SU-DHL-6 (cell line): Measurements from ENCODE around the gene AMPD3.

Experiments used
- EZH2phosphoT487 ChIP-seq: fragments of 200-600 bp; sonication (generic), shearing (Covaris generic); conservative IDR thresholded peaks from 2 replicates; pipeline ENCODE4 v1.6.1; 2018; ENCODE audit warnings: mild to moderate bottlenecking, antibody characterized with exemption, low read length, moderate library complexity, mixed read lengths
- TF ChIP-seq, protein P1 (sequence below): fragments of 200-600 bp; sonication (generic); IDR thresholded peaks from one replicate; pipeline ENCODE4 v1.5.1; 2017; ENCODE audit warnings: antibody characterized with exemption, mild to moderate bottlenecking, low read length, moderate library complexity; ENCODE audit not compliant: insufficient read depth, poor library complexity, severe bottlenecking

DNA sequence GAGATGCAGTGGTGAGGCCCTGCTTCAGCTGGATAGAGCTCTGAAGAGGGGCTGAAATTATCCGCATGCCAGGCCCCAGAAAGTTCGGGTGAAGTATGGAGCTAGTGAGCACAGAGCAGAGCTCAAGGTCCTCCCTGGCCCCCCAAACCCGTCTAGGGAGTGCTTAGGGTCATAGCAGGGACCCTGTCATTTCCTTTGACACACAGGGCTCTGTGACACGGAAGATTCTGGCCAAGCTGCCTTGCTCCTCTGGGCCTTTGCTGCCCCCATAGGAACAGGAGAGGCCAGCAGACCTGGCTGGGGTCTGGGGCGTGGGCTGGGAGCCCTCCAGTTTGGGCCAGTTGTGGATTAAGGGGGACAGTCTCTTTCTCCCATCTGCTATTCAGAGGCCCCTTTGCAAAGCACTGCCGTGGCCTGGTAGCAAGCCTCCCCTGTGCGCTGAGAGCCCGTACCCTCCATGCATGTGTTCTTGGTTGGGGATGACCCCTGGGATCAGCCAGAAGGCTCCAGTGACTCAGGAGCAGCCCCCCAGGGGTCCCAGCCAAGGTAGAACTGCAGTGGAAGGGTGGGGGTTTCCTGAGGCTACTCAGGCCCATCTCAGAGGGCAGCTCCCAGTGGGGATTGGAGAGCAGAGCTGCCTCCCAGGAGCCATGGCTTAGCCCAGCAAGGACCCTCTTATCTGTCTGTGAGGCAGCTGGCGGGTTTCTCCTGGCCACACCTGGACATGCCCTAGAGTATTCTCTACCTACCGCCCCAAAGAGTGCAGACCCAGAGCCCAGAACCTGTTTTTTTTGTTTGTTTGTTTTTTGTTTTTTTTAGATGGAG, 43.6 kb downstream of the AMPD3 start:
- TF ChIP-seq, protein P1, sequence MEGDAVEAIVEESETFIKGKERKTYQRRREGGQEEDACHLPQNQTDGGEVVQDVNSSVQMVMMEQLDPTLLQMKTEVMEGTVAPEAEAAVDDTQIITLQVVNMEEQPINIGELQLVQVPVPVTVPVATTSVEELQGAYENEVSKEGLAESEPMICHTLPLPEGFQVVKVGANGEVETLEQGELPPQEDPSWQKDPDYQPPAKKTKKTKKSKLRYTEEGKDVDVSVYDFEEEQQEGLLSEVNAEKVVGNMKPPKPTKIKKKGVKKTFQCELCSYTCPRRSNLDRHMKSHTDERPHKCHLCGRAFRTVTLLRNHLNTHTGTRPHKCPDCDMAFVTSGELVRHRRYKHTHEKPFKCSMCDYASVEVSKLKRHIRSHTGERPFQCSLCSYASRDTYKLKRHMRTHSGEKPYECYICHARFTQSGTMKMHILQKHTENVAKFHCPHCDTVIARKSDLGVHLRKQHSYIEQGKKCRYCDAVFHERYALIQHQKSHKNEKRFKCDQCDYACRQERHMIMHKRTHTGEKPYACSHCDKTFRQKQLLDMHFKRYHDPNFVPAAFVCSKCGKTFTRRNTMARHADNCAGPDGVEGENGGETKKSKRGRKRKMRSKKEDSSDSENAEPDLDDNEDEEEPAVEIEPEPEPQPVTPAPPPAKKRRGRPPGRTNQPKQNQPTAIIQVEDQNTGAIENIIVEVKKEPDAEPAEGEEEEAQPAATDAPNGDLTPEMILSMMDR, result no peak
- no peak for TF ChIP-seq EZH2phosphoT487
